ENCODE results near the gene KCNQ5.

Gene KCNQ5

DNA sequence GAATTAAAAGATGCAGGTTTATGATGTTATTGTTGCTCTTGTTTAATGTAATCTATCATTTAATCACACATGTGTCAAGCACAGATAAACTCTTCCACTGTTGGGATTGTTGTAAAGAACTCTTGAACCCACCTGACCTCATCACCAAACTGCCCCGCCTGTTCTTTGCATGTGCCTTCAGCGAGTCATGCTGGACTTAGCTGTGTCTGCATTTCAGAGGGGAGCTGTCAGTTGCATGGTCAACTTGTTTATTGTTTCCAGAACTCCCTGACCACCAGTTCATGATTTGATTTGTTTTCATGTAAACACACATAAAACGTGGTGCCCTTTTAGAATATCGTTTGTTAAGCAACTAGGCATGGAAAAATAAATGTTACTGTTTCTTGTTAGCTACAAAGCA, 509.8 kb downstream of the KCNQ5 start:
- no peak for DNase-seq (ENCODE audit: low spot score)

DNA sequence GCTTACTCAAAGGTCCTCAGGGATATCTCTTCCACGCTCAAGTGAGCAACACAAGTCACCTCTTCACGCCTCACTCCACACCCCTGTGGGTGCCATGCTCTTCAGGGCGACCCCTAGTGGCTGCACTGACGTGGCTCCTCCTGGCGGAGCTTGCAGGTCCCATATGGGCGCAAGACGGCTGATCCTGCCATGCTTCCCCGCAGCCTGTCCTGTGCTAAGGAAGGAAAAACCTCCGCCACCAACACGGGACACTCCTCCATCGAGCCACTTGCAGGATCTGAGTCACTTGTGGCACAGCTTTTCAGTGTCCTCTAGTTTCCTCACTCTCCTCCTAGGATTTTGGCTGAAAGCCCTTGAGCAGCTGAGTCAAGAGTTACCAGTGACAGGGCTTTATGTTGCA, 512.7 kb downstream of the KCNQ5 start:
- no peak for DNase-seq (ENCODE audit: low spot score)
- TF ChIP-seq, protein P1, sequence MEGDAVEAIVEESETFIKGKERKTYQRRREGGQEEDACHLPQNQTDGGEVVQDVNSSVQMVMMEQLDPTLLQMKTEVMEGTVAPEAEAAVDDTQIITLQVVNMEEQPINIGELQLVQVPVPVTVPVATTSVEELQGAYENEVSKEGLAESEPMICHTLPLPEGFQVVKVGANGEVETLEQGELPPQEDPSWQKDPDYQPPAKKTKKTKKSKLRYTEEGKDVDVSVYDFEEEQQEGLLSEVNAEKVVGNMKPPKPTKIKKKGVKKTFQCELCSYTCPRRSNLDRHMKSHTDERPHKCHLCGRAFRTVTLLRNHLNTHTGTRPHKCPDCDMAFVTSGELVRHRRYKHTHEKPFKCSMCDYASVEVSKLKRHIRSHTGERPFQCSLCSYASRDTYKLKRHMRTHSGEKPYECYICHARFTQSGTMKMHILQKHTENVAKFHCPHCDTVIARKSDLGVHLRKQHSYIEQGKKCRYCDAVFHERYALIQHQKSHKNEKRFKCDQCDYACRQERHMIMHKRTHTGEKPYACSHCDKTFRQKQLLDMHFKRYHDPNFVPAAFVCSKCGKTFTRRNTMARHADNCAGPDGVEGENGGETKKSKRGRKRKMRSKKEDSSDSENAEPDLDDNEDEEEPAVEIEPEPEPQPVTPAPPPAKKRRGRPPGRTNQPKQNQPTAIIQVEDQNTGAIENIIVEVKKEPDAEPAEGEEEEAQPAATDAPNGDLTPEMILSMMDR (IDR thresholded peaks at IDR 0.05; ENCODE audit: extremely low read depth, missing control alignments): peak; percentile 44

More for the DNA sequence above, 509.8 kb downstream of the KCNQ5 start:
- TF ChIP-seq, protein P1 (IDR thresholded peaks at IDR 0.05; ENCODE audit: extremely low read depth, missing control alignments): no peak

DNA sequence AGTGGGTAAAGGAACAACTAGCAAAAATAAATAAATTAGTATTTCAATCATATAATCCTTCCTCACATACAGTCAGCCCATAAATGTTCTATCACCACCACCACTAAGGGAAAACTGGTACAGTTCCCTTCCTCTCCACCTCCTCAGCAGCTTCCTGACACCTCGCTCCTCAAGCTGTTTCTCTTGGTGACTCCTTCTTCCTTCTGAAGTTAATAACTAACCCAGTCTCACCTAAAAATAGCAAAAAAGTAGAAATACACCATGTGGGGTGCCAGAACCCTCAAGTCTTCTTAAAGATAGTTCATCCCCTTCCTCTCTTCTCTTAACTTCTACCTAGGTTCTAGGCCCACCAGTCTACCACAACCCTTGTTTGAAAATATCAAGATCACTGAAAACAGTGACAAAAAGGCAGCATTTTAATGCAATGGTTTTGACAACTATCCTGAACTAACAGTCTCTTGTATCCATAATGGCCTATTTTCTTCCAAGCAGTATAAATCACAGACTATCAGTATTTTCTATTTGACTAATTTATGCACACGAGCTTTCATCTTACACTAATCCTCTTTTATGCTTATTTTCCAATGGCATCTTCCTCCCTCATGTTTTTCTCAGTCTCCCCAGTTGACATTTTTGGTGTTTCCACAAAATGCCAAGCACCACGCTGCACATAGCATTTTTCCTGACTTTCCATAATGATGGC, 518.0 kb downstream of the KCNQ5 start:
- no peak for DNase-seq (ENCODE audit: low spot score)
- TF ChIP-seq, protein P1 (IDR thresholded peaks at IDR 0.05; ENCODE audit: extremely low read depth, missing control alignments): no peak

DNA sequence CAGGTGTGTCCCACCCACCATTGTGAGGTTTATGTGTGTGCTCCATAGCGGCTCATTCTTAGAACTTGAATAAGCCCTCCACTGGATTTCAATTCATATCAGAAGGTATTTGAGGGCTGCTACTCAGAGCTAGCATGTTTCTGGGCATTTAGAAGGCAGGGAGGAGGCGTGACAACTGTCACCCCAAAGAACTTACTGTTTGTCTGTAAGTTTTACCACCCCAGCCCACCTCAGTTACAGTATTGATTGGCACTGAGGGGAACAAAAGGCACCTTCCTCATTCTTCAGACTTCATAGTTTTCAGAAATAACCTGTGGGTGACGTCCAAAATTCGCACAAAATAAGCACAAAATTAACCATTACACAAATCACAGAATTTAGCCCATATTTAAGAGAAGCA, 521.7 kb downstream of the KCNQ5 start:
- TF ChIP-seq, protein P1 (IDR thresholded peaks at IDR 0.05; ENCODE audit: extremely low read depth, missing control alignments): no peak
- DNase-seq (ENCODE audit: low spot score): no peak

DNA sequence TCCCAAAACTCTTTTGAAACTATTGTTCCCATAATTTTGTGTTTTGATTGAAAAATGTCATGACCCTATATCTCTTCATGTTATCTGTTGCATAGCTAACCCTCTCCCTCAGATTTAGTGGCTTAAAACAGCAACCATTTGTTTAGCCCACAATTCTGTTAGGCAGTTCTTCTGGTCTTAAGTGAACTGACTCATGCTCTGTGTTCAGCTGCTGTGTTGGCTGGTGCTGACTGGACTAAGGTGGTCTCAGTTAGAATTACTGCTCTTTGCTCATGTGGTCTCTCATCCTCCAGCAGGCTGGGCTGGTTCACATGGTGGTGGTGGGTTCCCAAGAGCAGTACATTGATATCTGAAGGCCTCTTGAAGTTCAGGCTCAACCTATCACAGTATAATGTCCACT, 522.7 kb downstream of the KCNQ5 start:
- TF ChIP-seq, protein P1 (IDR thresholded peaks at IDR 0.05; ENCODE audit: extremely low read depth, missing control alignments): no peak
- no peak for DNase-seq (ENCODE audit: low spot score)

DNA sequence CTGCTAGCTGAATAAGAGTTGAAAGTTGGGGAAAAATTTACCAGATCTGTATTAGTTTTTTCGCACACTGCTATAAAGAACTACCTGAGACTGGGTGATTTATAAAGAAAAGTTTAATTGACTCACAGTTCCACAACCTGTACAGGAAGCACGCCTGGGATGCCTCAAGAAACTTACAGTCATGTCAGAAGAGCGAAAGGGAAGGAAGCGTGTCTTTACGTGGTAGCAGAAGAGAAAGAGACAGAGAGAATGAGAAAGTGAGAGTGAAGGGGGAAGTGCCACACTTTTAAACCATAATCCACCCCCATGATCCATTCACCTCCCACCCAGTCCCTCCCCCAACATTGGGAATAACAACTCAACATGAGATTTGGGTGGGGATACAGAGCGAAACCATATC, 523.8 kb downstream of the KCNQ5 start:
- no peak for DNase-seq (ENCODE audit: low spot score)
- TF ChIP-seq, protein P1 (IDR thresholded peaks at IDR 0.05; ENCODE audit: extremely low read depth, missing control alignments): no peak

DNA sequence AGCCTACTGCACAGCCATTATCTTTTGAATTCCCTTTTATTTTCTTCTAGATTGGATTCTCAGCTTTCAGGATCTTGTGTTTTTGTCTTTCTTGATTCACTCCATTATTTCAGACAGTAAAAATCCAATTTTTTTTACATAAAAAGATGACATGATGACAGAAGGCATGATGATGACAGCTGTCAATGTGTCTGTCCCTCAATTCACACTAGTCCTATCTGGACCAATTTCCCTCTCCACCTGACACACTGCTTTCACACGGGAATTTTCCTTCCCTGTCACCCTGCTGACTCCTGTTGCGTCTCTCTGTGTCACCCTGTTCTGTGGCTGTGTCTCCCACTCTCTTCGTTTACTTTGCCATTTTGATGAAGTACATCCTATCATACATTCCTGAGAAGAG, 529.9 kb downstream of the KCNQ5 start:
- no peak for DNase-seq (ENCODE audit: low spot score)
- TF ChIP-seq, protein P1 (IDR thresholded peaks at IDR 0.05; ENCODE audit: extremely low read depth, missing control alignments): no peak
